Skeletal muscle cell (primary cell): ENCODE results near the gene PHAF1.

ENCODE experiments used
- DNase-seq: peaks from one replicate; pipeline ENCODE4 v3.0.0-alpha.2; 2010; ENCODE audit warnings: low read depth
- H3K4me3 ChIP-seq: 2 replicates; pipeline ENCODE4 v1.5.1; 2011; ENCODE audit warnings: low read depth, mild to moderate bottlenecking, control low read depth, low read length, moderate library complexity

The PHAF1 gene

DNA sequence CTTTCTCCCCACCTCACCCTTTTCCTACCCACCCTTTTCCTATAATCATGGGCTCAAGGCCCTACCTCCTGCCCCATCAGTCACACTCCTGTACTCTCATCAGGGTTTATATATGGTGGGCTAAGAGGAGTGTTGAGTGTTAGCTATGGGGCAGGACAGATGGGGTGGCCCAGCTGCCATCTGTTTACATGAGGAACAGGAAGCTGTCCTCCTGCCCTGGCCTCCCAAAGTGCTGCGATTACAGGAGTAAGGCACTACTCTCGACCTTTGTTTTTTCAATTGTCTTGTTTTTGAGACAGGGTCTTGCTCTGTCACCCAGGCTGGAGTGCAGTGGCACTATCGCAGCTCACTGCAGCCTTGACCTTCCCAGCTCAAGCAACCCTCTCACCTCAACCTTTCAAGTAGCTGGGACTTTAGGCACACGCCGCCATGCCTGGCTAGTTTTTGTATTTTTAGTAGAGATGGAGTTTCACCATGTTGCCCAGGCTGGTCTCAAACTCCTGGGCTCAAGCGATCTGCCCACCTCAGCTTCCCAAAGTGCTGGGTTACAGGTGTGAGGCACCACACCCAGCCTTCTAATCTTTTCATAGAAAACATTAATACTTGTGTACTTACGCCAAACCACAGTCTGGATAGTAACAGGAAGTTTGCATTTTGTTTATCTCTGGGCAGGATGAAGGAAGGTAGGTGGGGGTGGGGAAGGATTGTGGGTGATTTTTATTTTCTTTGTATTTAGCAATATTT is 48.3 kb downstream of the PHAF1 start:
- H3K4me3 ChIP-seq = no peak overlapping the region
- no peak for DNase-seq

DNA sequence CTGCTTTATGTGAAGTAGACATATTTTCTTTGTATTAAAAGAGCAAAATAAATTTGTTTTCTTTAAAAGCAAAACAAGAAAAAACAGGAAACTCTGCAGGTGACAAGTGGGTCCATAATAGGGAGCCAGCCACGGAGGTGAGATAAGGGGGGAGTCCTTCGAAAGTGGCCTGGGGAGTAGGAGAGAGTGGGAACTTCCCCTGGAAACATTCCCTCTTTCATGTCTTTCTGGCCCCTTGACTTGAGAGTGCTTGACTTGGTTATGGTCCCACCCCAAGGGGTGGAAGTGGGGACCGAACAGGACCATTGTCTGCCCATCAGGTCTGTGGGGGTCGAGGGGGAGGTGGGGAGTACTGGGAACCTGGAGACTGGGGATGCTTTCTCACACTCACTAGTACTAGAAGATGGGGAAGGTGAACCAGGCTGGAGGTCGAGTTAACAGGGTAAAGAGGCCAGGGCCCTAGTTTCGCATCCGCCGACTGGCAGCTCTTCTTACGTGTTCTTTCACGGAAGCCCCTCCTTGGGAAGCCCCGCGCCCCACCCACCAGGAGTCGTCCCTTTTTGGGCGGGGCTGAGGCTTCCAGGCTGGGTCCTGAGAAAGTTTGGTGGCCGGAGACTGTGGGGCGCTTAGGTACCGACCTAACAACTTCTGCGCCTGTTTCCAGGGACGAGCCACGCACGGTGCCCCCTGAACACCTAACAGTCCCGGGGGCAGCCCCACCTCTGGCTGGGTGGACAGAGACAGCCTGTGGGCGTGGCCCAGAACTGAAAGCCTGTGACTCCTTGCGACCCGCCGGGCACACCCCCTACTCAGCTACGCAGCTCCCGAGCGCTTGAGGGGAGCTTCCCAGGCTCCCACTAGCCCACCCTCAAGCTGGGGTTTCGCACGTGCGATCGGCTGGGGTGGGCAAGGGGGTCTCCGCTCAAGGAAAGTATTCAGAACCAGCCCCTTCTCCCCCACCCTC is 49.2 kb downstream of the PHAF1 start:
- H3K4me3 ChIP-seq = peak overlapping the region; percentile 66
- no peak for DNase-seq

DNA sequence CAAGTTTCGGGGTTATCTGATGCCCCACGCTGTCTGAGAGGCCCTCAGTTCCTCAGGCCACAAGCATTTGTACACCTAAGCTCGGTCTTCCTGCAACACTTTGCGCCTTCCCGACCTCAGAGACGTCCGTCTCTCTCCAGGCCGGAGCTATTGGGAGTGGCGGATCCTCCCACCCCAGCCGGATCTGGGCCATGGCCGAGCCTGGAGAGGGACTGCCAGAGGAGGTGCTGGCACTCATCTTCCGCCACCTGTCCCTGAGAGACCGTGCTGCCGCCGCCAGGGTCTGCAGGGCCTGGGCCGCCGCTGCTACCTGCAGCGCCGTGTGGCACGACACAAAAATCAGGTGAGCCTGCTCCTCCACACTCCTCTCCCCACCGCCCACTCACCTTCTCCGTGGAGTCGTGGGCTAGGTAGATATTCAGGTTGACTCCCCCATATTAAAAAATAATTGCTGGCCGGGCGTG is 51.9 kb downstream of the PHAF1 start:
- no peak for DNase-seq
- peak overlapping the region; percentile 66 for H3K4me3 ChIP-seq

DNA sequence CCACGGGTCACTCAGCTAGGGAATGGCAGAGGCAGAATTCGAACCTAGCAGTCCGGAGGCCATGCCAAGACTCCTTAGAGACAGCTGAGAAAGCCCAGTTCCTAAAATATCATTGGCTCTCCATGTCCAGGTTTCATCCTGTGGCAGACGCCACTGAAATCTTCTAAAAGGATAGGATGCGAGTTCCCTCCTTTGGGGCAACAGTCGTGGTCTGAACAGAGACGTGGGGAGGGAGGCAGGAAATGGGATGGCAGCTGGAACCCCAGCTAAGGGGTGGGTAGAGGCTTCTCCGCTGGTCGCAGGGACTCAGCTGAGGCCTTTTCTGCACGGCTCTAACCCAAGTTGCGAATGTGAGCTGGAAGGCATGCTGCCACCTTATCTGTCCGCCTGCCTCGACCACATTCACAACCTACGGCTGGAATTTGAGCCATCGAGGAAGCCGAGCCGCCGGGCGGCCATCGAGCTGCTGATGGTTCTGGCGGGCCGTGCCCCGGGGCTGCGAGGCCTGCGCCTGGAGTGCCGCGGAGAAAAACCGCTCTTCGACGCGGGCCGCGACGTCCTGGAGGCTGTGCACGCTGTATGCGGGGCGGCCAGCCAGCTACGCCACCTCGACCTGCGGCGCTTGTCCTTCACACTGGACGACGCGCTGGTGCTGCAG is 52.9 kb downstream of the PHAF1 start:
- DNase-seq = no peak
- no peak overlapping the region for H3K4me3 ChIP-seq

DNA sequence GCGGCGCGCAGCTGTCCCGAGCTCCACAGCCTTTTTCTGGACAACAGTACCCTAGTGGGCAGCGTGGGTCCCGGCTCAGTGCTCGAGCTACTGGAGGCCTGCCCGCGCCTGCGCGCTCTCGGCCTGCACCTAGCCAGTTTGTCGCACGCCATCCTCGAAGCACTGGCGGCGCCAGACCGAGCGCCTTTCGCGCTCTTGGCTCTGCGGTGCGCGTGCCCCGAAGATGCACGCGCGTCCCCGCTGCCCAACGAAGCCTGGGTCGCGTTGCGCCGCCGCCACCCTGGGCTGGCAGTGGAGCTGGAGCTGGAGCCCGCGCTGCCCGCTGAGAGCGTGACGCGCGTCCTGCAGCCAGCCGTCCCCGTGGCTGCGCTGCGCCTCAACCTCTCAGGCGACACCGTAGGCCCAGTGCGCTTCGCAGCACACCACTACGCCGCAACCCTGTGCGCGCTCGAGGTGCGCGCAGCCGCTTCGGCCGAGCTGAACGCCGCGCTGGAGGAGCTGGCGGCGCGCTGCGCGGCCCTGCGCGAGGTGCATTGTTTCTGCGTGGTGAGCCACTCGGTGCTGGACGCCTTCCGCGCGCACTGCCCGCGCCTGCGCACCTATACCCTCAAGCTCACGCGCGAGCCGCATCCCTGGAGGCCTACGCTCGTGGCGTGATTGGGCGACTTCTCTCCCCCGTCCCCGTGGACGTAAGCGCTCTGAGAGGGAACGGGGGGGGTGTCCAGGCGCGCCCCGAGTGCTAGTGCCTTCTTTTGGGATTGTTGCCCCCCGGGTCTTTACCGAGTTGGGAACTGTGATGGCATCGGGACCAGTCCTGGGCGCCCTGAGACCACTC is 53.6 kb downstream of the PHAF1 start:
- no peak for DNase-seq
- H3K4me3 ChIP-seq = peak overlapping the region; percentile 36

DNA sequence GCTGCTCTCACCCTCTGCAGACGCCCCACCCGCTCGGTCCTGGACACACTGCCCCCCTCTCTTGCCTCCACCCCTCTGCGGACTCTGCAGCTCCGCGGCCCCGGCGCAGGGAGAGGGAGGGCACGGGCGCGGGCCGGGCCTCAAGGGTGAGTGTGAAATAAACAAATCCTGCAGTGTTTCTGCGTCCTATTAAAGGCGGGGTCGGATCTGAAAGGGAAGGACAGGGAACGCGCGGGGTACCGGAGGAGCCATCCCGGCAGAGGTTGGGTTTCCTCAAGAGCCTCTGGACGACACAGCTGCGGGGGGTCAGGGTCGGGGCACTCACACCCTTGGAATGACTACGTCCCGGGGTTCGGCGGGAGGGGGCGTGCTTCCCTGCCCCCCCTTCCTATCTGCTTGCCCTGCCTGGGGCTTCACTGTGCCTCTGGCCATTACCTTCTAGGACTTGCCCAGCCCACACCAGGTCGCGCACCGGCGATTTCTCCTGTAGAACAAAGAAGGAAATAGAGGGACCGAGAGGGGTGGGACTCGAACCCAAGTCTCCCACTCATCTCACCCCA is 54.3 kb downstream of the PHAF1 start:
- H3K4me3 ChIP-seq = peak overlapping the region; percentile 36
- no peak for DNase-seq

DNA sequence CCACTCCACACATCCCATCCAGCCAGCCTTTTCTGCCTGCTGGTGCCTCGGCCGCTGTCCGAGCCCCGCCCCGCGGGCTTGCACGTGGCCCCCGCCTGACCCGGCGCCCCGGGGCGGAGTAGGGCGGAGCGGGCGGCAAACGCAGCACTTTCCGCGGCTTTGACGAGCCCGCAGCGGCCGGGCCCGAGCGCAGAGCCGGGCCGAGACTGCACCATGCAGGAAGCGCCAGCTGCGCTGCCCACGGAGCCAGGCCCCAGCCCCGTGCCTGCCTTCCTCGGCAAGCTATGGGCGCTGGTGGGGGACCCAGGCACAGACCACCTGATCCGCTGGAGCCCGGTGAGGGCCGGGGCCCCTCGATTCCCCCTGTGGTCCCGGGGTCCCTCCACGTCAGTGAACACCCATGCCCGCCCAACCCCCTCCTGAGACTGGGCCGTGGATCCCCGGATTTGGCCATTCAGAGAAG is 54.9 kb downstream of the PHAF1 start, which contains the start of gene HSF4:
Gene HSF4, plus strand, starts transcription at position 147 of the 463 bp plus-strand sequence. Its CDS starts 67 bp downstream, at position 214.
- no peak for DNase-seq
- H3K4me3 ChIP-seq = peak within 1 kb of the TSS; percentile 36

DNA sequence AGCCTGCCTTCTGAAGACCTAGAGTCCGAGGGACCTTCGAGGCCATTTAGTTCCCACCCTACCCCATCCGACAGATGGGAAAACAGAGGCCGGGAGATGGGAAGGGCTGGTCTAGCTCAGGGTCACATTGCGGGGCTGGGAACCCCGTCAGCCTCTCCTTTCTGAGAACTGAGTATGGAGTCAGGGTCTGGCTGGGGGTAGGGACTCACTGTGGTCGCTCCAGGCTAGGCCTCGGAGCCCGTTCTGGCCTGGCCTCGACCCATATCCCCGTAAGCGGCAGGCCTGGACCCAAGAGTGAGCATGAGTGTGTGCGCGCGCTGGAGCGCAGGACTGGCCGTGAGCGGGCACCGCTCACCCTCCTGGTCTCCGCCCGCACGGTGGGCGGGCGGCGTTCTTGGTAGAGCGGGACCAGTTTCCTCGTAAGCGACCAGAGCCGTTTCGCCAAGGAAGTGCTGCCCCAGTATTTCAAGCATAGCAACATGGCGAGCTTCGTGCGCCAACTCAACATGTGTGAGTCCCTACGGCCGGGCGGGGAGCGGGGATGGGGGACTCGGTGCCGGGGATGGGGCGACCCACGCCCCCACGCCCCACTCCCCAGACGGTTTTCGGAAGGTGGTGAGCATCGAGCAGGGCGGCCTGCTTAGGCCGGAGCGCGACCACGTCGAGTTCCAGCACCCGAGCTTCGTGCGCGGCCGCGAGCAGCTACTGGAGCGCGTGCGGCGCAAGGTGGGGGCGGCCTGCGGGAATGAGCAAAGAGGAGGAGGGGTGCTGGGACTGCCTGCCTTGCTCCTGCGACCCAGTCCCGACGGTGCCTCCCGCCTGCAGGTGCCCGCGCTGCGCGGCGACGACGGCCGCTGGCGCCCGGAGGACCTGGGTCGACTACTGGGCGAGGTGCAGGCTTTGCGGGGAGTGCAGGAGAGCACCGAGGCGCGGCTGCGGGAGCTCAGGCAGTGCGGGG is 55.7 kb downstream of the PHAF1 start:
- no peak overlapping the region for H3K4me3 ChIP-seq
- no peak for DNase-seq

DNA sequence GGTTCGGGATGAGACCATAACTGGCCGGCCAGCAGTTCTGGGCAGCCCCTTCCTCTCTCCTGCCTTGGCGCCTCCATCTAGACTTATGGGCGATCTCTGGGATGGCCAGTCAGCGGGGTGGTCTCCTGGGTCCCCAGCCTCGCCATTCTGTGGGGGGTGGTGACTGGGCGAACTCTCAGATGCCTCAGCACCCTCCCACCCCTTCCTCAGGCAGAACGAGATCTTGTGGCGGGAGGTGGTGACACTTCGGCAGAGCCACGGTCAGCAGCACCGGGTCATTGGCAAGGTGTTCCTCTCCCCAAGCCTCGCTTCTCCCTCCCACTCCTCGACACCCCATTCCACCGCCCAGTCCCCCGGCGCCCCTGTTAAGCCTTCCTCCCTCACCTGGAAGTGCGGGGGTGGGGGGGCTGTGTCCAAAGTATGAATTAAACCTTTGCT is 56.4 kb downstream of the PHAF1 start:
- no peak for DNase-seq
- H3K4me3 ChIP-seq = no peak overlapping the region

DNA sequence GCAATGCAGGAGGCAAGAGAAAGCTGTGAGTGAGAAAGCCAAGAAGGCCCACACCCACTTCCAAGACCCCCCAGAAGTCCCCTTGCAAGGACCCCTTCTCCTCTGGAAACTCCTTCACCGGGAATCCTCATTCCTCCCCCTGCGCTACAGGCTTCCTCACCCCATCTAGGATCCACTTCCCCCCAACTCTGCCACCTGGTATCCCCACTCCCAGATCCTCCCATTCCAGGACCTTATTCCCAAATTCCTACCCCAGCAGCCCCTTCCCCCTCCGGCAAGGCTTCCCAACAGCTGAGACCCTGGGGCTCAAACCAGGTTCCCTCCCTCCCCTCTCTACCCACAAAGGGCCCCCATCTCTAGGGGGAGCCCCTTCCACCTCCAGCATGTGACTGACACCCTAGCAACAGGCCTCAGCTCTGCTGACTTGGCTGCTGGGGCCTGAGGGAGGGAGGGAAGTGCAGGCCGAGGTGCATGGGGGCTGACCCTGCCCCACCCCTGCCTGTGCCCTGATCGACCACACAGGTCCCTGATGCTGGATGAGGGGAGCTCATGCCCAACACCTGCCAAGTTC is 56.9 kb downstream of the PHAF1 start:
- no peak overlapping the region for H3K4me3 ChIP-seq
- DNase-seq = no peak

DNA sequence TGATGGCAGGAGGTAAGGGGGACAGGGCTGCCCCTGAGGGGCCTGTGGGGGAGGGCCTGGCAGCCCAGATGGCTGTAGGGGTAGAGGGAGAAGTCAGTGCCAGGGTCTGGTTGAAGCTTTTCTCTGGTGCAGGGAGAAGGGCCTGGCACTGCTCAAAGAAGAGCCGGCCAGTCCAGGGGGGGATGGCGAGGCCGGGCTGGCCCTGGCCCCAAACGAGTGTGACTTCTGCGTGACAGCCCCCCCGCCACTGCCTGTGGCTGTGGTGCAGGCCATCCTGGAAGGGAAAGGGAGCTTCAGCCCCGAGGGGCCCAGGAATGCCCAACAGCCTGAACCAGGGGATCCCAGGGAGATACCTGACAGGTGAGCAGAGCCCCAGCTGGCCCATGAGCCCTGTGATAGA is 57.8 kb downstream of the PHAF1 start:
- no peak overlapping the region for H3K4me3 ChIP-seq
- no peak for DNase-seq

DNA sequence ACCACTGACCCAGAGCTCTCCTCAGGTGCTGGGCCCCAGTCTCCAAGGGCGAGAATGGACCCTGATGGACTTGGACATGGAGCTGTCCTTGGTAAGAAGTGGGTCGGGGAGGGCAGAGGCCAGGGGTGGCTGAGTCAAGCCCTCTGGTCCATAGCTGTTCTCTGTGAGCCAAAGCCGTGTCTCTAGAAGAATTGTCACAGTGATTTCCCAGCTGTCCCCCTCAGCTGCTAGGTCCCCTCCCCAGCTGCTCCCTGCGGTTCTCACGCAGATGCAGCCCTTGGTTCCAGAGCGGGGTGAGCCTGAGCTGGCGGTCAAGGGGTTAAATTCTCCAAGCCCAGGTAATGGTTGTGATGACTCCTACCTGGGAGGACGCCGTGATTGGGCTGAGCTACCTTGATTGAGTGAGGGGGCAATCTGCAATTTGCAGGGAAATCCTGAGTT is 59.3 kb downstream of the PHAF1 start:
- H3K4me3 ChIP-seq = no peak overlapping the region
- no peak for DNase-seq

DNA sequence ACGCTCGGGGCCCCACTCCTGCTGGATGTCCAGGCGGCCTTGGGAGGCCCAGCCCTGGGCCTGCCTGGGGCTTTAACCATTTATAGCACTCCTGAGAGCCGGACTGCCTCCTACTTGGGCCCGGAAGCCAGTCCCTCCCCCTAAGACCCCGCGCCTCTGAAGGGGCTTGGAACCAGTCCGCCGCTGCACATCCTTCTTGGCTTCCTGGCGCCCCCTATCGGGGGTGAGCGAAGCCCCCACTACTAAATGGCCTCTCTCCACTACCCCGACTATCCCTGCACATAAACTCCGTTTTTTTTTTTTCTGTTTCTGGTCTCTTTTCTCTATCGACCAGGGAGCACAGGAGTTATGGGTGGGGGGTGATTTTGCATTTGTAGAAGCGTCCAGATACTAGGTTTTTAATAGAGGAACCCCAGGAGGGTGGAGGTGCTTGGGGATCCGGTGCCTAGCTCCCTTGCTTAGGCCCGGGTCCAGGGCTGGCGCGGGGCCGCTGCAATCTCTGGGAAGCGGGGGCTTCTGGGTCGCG is 60.0 kb downstream of the PHAF1 start:
- no peak for DNase-seq
- H3K4me3 ChIP-seq = peak overlapping the region; percentile 30

DNA sequence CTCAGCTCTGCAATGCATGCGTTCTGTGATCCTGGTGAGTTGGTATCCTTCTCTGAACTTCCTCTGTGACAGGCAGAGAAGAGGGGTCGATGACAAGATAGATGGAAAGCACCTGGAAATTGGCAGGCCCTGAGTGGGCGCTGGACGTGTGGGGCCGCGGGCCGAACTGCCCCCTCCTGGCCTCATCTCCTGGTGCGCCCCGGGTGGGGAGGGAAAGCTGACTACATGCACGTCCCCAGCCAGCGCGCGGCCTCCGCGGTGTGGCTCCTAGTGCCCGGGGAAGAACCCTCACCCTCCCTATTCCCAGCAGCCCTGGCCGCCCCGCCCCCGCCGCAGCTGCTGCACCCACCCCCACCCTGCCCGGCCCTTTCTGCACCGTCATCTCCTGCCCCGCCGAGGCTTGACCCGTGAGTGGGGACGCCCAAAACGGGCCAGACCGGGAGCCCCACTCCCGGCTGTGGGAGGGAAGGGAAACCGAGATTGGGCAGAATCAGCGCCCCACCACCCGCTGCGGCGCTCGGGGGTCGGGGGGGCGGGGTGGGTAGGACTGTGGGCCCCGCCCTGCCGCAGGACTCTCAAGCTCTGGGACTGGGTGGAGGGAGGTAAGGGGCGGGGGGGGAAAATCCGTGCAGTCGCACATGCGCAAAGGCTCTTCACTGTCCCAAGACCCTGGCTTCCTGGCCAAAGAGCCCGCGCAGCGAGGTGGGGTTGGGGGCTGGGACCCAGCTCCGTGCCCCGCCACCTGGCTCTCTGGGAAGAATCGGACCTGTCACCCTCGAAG is 60.6 kb downstream of the PHAF1 start, which contains the start of gene NOL3:
Gene NOL3, plus strand, starts transcription at position 371 of the 781 bp plus-strand sequence.
- peak; percentile 78 for DNase-seq
- H3K4me3 ChIP-seq = peak within 1 kb of the TSS; percentile 43

DNA sequence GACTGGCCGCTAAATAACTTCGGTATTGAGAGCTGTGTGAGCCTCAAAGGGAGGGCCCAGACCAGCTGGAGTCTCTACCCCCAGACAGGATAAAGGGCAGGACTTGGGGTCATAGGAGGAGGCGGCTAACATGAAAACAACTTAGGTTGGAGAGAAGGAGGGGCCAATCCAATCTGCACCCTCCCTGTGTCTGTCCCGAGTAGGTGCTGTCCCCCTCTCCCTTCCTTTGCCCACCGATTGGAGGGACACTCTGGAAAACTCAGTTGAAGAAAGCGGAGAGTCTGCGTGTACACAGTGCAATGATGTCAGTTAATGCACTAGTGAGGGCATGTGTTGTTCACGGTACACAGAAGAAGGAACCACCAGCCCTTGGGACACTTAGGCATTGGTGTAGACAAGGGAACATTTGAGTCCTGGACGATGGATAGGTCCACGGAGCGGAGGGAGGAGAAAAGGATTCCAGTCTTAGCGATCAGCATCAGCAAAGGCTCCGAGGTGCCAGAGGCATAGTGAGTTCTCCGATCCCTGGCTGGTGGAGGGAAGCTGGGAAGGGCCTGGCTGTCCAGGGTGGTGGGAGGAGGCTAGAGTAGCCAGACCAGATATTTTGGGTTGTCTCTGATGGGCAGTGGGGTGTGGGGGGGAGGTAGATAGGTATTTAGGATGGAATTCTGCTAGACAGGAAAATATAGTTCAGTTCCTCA is 61.4 kb downstream of the PHAF1 start:
- no peak for DNase-seq
- H3K4me3 ChIP-seq = peak overlapping the region; percentile 43
